GM12875 (cell line): ENCODE data around the gene TBC1D20.

Source experiments
- H3K4me3 ChIP-seq: one replicate; pipeline ENCODE4 v1.5.1; 2011; ENCODE audit warnings: low read depth, low read length, control low read depth
- CTCF ChIP-seq: IDR thresholded peaks from 2 replicates; pipeline ENCODE4 v1.5.1; 2011; ENCODE audit warnings: low read depth, mild to moderate bottlenecking, control low read depth, inconsistent platforms, low read length, moderate library complexity, borderline replicate concordance; ENCODE audit not compliant: insufficient read depth

Gene TBC1D20

GRCh38 chr20:415820-416322 lies 46.5 kb downstream of the TBC1D20 start:
- H3K4me3 ChIP-seq, result no peak overlapping the region
- TF ChIP-seq CTCF, result no peak

- no peak for TF ChIP-seq CTCF
- H3K4me3 ChIP-seq, result no peak overlapping the region
Observed at GRCh38 chr20:414161-414560, 48.2 kb downstream of the TBC1D20 start.

- H3K4me3 ChIP-seq, result no peak overlapping the region
- TF ChIP-seq CTCF, result no peak
Observed at GRCh38 chr20:412081-412480, 50.3 kb downstream of the TBC1D20 start.

- TF ChIP-seq CTCF, result no peak
- H3K4me3 ChIP-seq, result peak overlapping the region; percentile 86
Observed at GRCh38 chr20:409697-410559, 52.4 kb downstream of the TBC1D20 start.

- H3K4me3 ChIP-seq, result peak overlapping the region; percentile 86
- no peak for TF ChIP-seq CTCF
Observed at GRCh38 chr20:408843-409696, 53.3 kb downstream of the TBC1D20 start.

GRCh38 chr20:407953-408842 lies 54.1 kb downstream of the TBC1D20 start, which contains the start of gene RBCK1:
Gene RBCK1 (plus strand): TSS chr20:408299. CDS start chr20:408758, 459 bp downstream.
- H3K4me3 ChIP-seq, result peak within 1 kb of the TSS; percentile 86
- TF ChIP-seq CTCF, result no peak
